Peyer's patch (tissue), 4 donors: ENCODE data around the gene CDKN2D.

ENCODE experiments used
- CTCF ChIP-seq, 6 experiments: fragments of 450-650 bp in 4 of 6; fragments of 200-600 bp in 2 of 6; sonication (generic) in 1 of 6; IDR thresholded peaks; one replicate each; pipeline ENCODE4 v1.5.1; 2017 to 2019; ENCODE audit warnings: antibody characterized with exemption in 6 of 6, mild to moderate bottlenecking in 3 of 6, moderate library complexity in 1 of 6
- POLR2A ChIP-seq, 2 donors: fragments of 450-650 bp; IDR thresholded peaks; one replicate each; pipeline ENCODE4 v1.5.1; 2017; ENCODE audit warnings: antibody characterized with exemption in 2 of 2, mild to moderate bottlenecking in 2 of 2, moderate library complexity in 2 of 2

- no peak for TF ChIP-seq CTCF (IDR thresholded peaks at IDR 0.05)
- no peak for TF ChIP-seq POLR2A (IDR thresholded peaks at IDR 0.05)
Observed at GRCh38 chr19:10582091-10582490, 13.3 kb upstream of the CDKN2D start.
